ENCODE measurements around the gene SEMA3B.

DNA sequence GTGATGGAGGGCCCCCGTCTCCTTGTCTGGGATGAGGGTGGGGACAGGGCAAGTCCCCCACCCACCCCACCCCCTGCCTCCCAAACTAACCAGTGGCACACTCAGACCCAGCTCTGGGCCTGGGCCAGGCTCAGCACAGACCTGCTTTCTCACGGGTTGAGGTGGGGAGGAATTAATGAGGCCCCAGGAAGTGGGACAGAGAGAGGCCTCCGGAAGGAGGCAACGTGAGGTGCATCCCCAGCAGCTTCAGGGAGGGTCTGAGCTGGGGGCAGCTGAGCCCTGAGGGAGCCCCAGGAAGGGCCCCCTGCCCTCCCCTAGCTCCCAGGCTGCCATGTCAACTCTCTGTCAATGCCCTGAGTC lies 47.9 kb upstream of the SEMA3B start:
- TF ChIP-seq GATA3 (IDR thresholded peaks at IDR 0.05; ENCODE audit: low read depth, low read length) = no peak
- no peak for TF ChIP-seq GATA2 (IDR thresholded peaks at IDR 0.05; ENCODE audit: low read depth, low read length)

All from SH-SY5Y (cell line).